22Rv1 (cell line): ENCODE measurements around the gene ABLIM2.

Experiments
- CTCF ChIP-seq: fragments of 450-650 bp; IDR thresholded peaks from 2 replicates; pipeline ENCODE4 v1.5.1; 2017; ENCODE audit warnings: mild to moderate bottlenecking
- ZFX ChIP-seq: fragments of 450-650 bp; IDR thresholded peaks from 2 replicates; pipeline ENCODE4 v1.6.1; 2017; ENCODE audit warnings: antibody characterized with exemption, borderline replicate concordance

GRCh38 chr4:7932287-7932686 is 226.3 kb downstream of the ABLIM2 start:
- TF ChIP-seq CTCF = no peak
- TF ChIP-seq ZFX = no peak
